Ishikawa (cell line): ENCODE measurements around the gene NDUFAF2.

ENCODE experiments used
- CEBPB ChIP-seq: IDR thresholded peaks from 2 replicates; pipeline ENCODE4 v1.6.1; 2012
- CREB1 ChIP-seq: IDR thresholded peaks from 2 replicates; pipeline ENCODE4 v1.6.1; 2012; ENCODE audit warnings: low read depth
- EGR1 ChIP-seq: IDR thresholded peaks from 2 replicates; pipeline ENCODE4 v1.6.1; 2012
- EP300 ChIP-seq: IDR thresholded peaks from 2 replicates; pipeline ENCODE4 v1.6.1; 2012; ENCODE audit warnings: borderline replicate concordance
- FOXM1 ChIP-seq: IDR thresholded peaks from 2 replicates; pipeline ENCODE4 v1.6.1; 2012; ENCODE audit warnings: low read depth, borderline replicate concordance
- NFIC ChIP-seq: IDR thresholded peaks from 2 replicates; pipeline ENCODE4 v1.6.1; 2012
- RAD21 ChIP-seq: IDR thresholded peaks from 2 replicates; pipeline ENCODE4 v1.6.1; 2012; ENCODE audit warnings: low read depth
- REST ChIP-seq: IDR thresholded peaks from 2 replicates; pipeline ENCODE4 v1.6.1; 2012; ENCODE audit warnings: low read depth, mild to moderate bottlenecking
- TAF1 ChIP-seq: IDR thresholded peaks from 2 replicates; pipeline ENCODE4 v1.6.1; 2012; ENCODE audit warnings: low read depth, mild to moderate bottlenecking
- TCF12 ChIP-seq: IDR thresholded peaks from 2 replicates; pipeline ENCODE4 v1.6.1; 2012; ENCODE audit warnings: low read depth
- TEAD4 ChIP-seq: IDR thresholded peaks from 2 replicates; pipeline ENCODE4 v1.6.1; 2012
- YY1 ChIP-seq: IDR thresholded peaks from 2 replicates; pipeline ENCODE4 v1.6.1; 2012; ENCODE audit warnings: low read depth
- ZBTB7A ChIP-seq: IDR thresholded peaks from 2 replicates; pipeline ENCODE4 v1.6.1; 2012; ENCODE audit warnings: low read depth
- TF ChIP-seq, protein P1 (sequence below): IDR thresholded peaks from 2 replicates; pipeline ENCODE4 v1.6.1; 2012
- TF ChIP-seq, protein P2 (sequence below): IDR thresholded peaks from 2 replicates; pipeline ENCODE4 v1.6.1; 2012

NDUFAF2 gene

DNA sequence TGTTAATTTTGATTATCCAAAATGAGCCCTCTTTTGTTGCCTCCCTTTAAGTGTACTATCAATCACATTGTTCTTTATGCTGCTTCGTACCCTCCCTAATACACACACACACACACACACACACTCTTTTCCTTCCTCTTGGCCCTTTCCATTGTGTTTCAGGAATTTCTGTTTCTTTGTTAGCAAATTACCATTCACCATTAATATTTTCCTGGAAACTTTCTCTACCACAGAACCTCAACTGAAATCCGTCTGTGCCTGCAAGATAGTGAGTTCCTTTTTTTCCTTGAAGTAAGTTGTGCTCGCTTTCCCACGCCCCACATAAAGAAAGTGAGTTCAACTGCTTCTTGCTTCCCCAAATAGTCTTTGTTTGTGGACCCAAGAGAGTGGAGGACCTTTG, 155.4 kb downstream of the NDUFAF2 start:
- TF ChIP-seq EP300 (no peak), ZBTB7A (no peak), FOXM1 (no peak), CREB1 (no peak), YY1 (no peak), TCF12 (no peak), TAF1 (no peak), TEAD4 (no peak), EGR1 (no peak), REST (no peak), NFIC (no peak), CEBPB (no peak)
- TF ChIP-seq, protein P1, sequence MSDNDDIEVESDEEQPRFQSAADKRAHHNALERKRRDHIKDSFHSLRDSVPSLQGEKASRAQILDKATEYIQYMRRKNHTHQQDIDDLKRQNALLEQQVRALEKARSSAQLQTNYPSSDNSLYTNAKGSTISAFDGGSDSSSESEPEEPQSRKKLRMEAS, result no peak
- TF ChIP-seq, protein P2, sequence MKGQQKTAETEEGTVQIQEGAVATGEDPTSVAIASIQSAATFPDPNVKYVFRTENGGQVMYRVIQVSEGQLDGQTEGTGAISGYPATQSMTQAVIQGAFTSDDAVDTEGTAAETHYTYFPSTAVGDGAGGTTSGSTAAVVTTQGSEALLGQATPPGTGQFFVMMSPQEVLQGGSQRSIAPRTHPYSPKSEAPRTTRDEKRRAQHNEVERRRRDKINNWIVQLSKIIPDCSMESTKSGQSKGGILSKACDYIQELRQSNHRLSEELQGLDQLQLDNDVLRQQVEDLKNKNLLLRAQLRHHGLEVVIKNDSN, result no peak

- TF ChIP-seq FOXM1, result no peak
Observed at GRCh38 chr5:61114441-61114840, 169.4 kb downstream of the NDUFAF2 start.

GRCh38 chr5:61115968-61116367, 171.0 kb downstream of the NDUFAF2 start:
- TF ChIP-seq CREB1, result no peak
- TF ChIP-seq, protein P1, result no peak
- no peak for TF ChIP-seq EP300
- TF ChIP-seq EGR1, result no peak
- no peak for TF ChIP-seq REST
- TF ChIP-seq TEAD4, result no peak
- TF ChIP-seq, protein P2, result no peak
- TF ChIP-seq TAF1, result no peak
- TF ChIP-seq YY1, result no peak
- TF ChIP-seq RAD21, result no peak
- TF ChIP-seq NFIC, result no peak
- TF ChIP-seq ZBTB7A, result no peak
- no peak for TF ChIP-seq TCF12
- TF ChIP-seq CEBPB, result no peak
- no peak for TF ChIP-seq FOXM1

DNA sequence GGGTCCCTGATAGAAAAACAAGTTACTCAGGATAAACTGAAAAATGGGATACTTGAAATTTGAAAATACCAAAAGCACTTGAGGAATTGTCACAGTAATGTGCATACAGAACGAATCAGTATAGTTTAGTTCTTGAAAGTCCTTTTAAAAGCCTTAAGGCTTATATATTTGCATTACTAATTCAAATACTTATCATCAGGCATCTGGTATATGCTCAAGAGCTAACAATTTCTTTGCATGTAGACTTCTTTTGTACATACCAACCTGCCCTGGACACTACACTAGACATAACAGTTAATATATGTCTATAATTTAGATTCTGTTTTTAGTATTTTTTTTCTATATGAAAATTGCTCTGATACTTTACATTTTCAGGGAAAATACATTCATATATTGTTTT, 174.1 kb downstream of the NDUFAF2 start:
- TF ChIP-seq CREB1 (no peak), FOXM1 (no peak), RAD21 (no peak), NFIC (no peak), TCF12 (no peak), TEAD4 (no peak), TAF1 (no peak), EGR1 (no peak), ZBTB7A (no peak), REST (no peak), CEBPB (no peak)
- TF ChIP-seq, protein P2, result no peak
- TF ChIP-seq, protein P1, result no peak
